Measurements from ENCODE around the gene PEMT.

- TF ChIP-seq CTCF (IDR thresholded peaks at IDR 0.05) = no peak
- no peak for TF ChIP-seq POLR2A (IDR thresholded peaks at IDR 0.05)
These were observed 96.5 kb downstream of the PEMT start for GRCh38 chr17:17494870-17495535.
